GF-D8 (cell line): ENCODE measurements around the gene BMP2K.
A peak's percentile ranks its signal among the peaks of the same experiment; 100 is the strongest.
"Not testable (repeated sequence)": the region's sequence is repeated elsewhere in the genome, so short reads cannot be mapped to it uniquely, and the experiment has no call there.

Source experiments
- DNase-seq: peaks from one replicate; lab custom pipeline; 2025; lab: John Stamatoyannopoulos, UW

BMP2K gene

GRCh38 chr4:78863254-78863869, 87.2 kb downstream of the BMP2K start:
- DNase-seq = no peak

- DNase-seq = no peak
Measured at GRCh38 chr4:78863991-78864390, 87.8 kb downstream of the BMP2K start.

DNA sequence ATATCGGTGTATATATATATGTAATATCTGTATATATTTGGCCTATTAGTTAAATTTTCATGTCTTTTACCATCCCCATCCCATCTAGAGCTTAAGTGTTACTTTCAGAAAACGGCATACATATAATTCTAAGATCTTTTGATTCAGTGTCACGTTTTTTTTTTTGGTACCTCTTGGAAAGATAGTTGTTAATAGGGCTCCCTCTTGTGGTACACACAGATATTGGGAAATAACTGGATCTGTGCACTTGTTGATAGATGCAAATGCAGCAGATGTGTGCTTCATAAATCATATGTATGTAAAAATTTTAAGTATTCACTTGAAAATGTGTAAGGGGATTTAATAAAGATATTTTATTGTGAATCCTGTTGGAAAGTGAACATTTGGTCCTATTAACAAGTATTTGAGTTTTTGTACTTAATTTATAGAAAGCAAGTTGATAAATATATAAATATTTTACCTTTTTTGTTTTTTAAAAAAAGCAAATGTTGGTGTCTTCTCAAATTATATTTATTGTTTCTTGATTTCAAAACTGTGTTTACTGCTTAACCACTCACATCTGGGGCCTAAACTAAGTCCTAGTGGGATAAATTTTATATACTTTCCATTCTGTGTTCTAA, 88.4 kb downstream of the BMP2K start:
- DNase-seq = peak; percentile 56

- no peak for DNase-seq
Measured at GRCh38 chr4:78865451-78865850, 89.3 kb downstream of the BMP2K start.

DNA sequence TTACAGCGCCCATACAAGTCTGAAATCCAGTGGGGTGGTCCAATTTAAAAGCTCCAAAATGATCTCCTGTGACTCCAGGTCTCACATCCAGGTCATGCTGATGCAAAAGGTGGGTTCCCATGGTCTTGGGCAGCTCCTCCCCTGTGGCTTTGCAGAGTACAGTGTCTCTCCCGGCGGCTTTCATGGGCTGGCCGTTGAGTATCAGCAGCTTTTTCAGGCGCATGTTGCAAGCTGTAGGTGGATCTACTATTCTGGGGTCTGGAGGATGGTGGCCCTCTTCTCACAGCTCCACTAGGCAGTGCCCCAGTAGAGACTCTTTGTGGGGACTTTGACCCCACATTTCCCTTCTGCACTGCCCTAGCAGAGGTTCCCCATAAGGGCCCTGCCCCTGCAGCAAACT, 92.6 kb downstream of the BMP2K start:
- DNase-seq = not testable (repeated sequence)

DNA sequence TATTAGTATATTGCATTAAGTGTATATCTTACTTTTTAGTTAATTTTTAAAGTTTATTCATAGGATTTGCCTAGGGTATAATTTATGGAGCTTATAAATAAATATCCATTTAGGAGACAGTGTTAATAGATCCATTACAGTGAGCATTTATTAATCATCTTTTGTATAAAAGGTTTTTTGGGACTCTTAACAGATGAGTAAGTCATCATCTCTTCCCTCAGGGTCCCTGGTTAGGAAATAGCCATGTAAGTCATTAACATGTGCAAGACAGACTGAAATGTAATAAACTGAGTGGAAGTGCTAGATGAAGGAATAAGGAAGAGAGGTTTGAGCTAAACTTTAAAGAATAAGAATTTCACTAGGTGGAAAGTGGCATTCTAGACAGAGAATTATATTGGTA, 93.9 kb downstream of the BMP2K start:
- DNase-seq = no peak

- DNase-seq = peak; percentile 21
Measured at GRCh38 chr4:78876568-78877320, 100.6 kb downstream of the BMP2K start.

- no peak for DNase-seq
Measured at GRCh38 chr4:78878031-78878430, 101.9 kb downstream of the BMP2K start.

GRCh38 chr4:78880874-78881492, 104.8 kb downstream of the BMP2K start:
- DNase-seq = no peak

DNA sequence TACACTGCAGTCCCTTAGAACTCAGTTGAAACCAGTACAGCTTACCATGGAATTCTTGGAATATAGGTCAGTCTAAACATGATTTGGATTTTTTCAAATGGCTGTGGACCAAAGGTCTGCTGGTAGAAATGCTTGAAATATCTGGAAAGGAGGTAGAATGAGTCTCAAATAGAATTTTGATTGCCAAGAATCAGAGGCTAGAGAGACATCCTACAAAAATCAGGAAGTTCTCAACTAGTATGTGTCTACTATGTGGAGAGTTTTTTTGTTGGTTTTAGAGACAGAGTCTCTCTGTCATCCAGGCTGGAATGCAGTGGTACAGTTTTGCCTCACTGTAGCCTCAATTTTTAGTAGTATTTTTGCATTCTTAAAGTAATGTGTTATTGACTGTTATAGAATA, 109.4 kb downstream of the BMP2K start:
- no peak for DNase-seq

- no peak for DNase-seq
Measured at GRCh38 chr4:78889955-78890354, 113.8 kb downstream of the BMP2K start.

GRCh38 chr4:78899302-78899701, 123.2 kb downstream of the BMP2K start:
- no peak for DNase-seq

DNA sequence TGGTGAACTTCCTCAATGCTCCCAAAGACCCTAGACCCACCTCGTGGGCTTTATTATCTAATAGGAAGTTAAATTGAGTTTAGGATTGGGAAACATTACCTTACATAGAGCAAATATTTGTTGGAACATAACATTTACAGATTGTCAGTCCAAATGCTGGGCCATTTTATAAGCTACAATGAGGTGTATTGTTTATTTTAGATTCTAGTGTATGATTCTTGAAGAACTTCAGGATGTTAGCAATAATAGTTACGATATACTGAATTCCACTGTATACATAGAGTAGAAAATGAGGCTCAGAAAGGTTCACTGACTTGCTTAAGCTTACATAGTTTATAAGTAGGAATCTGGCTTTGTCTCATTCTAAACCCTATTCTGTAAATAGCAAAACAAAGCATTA, 125.7 kb downstream of the BMP2K start:
- no peak for DNase-seq

DNA sequence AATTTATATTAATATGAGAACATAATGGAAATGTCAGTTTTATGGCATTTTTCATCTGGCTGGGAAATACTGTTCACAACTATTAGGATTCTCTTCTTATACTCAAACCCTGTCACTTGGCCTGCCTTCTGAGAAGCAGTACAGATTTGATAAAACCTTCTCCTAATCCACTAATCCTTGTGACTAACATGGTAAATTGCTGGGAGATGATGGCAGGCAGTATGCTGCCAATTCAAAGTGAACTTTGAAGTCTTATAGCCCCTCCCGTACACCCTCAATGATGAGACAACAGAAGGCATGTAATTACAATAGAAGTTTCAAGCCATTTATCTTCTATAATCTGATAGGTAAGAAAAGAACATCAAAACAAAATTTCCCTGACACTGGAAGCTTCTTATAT, 126.1 kb downstream of the BMP2K start:
- no peak for DNase-seq

DNA sequence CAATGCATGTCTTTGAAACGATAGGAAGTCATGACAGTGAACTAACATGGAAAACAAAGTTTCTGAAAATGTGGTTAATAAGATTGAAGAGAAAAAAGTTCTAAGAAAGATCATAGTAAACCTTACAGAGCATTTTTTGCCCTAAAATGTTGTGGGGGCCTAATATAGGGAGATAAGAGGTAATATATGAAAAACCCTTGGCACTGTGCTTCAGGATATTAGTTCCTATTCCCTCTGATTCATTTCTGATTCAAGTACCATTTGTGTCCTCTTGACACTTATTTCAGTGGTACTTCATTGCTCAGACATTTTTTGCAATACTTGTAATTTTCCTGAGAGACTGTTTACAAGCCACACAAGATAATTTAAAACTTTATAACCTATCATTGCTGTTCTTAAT, 128.0 kb downstream of the BMP2K start:
- DNase-seq = no peak

- DNase-seq = no peak
Measured at GRCh38 chr4:78907638-78908037, 131.5 kb downstream of the BMP2K start.

- DNase-seq = not testable (repeated sequence)
Measured at GRCh38 chr4:78908974-78909373, 132.8 kb downstream of the BMP2K start.

DNA sequence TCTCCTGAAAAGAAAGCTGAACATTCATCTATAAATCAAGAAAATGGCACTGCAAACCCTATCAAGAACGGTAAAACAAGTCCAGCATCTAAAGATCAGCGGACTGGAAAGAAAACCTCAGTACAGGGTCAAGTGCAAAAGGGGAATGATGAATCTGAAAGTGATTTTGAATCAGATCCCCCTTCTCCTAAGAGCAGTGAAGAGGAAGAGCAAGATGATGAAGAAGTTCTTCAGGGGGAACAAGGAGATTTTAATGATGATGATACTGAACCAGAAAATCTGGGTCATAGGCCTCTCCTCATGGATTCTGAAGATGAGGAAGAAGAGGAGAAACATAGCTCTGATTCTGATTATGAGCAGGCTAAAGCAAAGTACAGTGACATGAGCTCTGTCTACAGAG, 134.5 kb downstream of the BMP2K start:
- no peak for DNase-seq

DNA sequence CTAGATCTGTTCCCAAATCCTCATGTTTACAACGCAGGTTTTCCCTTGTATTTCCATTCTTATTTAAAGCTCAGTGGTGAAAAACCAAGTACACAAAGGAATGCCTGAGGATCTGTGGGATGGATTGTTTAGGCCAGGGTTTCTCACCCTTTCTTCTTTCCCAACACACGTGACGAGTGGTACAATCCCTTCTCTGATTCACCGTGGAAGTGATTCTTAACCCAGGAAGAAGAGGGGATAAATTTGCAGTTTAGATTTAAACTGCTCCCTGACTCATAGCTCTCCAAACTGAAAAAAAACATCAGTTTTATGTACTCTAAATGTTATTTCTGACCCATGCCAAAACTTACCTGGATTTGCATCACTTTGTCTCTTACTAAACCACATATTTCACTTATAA, 146.1 kb downstream of the BMP2K start:
- no peak for DNase-seq

DNA sequence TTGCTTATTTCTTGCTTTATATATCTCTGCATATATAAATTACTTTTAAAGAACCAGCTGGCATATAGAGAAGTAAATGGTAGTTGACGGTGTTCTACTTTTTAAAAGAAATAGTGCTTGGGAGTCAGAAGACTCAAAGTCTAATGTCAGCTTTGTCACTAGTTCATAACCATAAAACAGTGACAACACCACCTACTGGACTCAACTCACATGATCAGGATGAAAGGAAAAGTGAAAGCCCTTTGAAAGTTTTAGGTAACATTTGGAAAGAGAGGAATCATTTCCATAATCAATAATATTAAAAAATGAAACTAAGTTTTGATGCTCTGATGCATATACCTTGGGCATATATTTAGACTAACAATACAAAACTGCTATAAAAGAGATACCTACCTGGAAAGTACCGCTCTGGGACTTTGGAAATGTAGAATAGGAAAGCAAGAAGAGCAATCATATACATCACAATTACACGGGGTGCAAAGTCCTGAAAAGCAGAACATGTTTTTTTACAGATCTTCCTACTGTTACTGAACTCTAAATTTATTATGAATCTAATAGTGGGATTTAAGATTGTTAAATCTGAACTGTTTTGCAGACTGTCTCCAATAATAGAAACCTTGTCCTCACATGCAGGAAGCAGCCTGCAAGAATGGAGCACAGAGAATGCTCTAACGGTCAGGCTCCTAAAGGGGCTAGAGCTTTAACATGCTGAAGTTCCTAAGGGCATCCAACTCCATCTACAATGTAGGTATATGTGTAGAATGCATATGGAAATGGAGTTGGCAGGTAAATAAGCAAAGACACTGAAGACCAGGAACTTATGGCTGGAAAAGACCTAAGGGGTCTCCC, 147.5 kb downstream of the BMP2K start:
- DNase-seq = no peak

GRCh38 chr4:78926826-78927225, 150.7 kb downstream of the BMP2K start:
- no peak for DNase-seq

DNA sequence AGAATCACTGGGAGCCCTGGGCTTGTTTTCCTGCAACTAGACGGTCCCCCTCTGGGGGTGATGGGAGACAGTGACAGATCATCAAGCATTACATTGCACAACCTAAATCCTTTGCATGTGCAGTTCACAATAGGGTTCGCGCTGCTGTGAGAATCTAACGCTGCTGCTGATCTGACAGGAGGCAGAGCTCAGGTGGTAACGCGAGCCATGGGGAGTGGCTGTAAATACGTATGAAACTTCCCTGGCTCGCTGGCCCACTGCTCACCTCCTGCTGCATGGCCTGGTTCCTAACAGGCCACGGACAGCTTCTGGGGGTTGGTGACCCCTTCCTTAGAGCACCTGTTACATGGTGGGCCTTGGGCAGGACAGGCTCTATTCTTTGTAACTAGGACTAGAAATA, 152.7 kb downstream of the BMP2K start:
- no peak for DNase-seq
